ENCODE results near the gene TMEM74B.
"Not testable (repeated sequence)": the region's sequence is repeated elsewhere in the genome, so short reads cannot be mapped to it uniquely, and the experiment has no call there.

The TMEM74B gene

DNA sequence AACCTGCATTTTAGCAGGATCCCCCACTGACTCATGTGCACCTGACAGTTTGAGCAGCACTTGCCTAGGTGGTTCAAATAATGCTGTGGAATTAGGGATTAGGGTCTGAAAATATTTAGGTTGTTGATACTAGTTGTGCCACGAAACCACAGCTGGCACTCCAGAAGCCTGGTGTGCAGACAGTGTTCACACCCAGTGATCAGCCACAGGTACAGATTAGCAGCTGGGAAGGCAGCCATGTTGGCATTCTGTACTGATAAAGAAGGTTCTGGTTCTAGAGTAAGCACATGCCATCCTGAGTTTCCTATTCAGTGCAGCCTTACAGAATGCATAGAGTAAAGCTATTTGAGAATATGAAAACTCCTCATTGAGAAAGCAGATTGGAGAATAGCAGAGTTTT, 30.1 kb downstream of the TMEM74B start:
- H3K27ac ChIP-seq = no peak overlapping the region
- TF ChIP-seq, protein P1, sequence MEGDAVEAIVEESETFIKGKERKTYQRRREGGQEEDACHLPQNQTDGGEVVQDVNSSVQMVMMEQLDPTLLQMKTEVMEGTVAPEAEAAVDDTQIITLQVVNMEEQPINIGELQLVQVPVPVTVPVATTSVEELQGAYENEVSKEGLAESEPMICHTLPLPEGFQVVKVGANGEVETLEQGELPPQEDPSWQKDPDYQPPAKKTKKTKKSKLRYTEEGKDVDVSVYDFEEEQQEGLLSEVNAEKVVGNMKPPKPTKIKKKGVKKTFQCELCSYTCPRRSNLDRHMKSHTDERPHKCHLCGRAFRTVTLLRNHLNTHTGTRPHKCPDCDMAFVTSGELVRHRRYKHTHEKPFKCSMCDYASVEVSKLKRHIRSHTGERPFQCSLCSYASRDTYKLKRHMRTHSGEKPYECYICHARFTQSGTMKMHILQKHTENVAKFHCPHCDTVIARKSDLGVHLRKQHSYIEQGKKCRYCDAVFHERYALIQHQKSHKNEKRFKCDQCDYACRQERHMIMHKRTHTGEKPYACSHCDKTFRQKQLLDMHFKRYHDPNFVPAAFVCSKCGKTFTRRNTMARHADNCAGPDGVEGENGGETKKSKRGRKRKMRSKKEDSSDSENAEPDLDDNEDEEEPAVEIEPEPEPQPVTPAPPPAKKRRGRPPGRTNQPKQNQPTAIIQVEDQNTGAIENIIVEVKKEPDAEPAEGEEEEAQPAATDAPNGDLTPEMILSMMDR (IDR thresholded peaks at IDR 0.05) = no peak
- TF ChIP-seq ZFX (IDR thresholded peaks at IDR 0.05; ENCODE audit: borderline replicate concordance) = no peak

DNA sequence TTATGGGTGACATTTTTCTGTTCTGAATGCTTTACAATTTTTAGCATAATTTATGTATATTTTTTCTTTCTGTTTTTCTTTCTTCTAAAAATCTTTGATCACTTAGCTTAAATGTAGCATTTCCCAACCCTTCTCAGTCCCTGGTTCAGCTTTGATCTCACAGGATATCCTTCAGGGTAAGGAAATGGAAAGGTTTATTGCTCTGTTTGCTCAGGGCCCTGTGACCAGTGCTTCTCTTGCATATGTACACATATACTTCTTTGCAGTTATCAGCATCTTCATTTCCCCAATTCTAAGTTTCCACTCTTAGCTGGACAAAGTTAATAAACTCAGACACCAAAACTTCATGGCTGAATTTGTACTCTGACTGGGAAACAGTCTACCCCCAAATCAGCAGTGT, 30.6 kb downstream of the TMEM74B start:
- TF ChIP-seq, protein P1 (IDR thresholded peaks at IDR 0.05) = no peak
- TF ChIP-seq ZFX (IDR thresholded peaks at IDR 0.05; ENCODE audit: borderline replicate concordance) = no peak
- no peak overlapping the region for H3K27ac ChIP-seq

DNA sequence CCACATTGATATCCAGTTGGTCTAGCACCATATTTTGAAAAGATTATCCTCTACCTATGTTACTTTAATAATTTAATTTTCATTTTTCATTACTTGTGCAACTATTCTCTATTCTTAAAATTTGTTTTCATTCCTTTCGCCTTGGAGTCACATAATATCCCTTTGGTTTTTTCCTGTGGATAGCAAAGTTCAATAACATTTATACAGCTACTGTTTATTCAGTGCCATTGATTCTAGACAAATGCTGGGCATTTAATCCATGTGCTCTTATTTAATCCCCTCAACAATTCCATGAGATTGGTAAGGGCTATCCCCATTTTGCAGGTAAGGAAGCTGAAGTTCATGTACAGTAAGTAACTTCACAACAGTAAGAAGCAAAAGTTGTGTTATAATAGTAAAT, 33.8 kb downstream of the TMEM74B start:
- H3K27ac ChIP-seq = no peak overlapping the region
- no peak for TF ChIP-seq ZFX (IDR thresholded peaks at IDR 0.05; ENCODE audit: borderline replicate concordance)
- TF ChIP-seq, protein P1 (IDR thresholded peaks at IDR 0.05) = no peak

DNA sequence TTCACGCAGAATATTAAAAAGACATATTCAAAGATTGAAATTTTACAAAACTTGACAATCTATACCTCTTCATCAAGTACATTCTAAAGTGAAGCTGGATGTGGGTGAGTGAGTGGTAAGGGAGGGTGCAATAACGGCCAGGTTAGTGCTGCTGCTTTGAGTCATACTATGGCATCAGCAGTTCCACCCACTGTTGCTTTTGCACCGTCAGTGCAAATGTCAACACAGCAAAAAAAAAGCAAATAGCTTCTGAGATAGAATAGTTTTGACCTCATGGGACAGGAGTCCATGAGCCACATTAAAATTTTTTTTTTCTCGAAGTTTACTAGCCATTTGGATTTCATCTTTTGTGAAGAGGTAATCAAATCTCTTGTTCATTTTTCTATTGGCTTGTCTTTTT, 34.6 kb downstream of the TMEM74B start:
- no peak for TF ChIP-seq ZFX (IDR thresholded peaks at IDR 0.05; ENCODE audit: borderline replicate concordance)
- TF ChIP-seq, protein P1 (IDR thresholded peaks at IDR 0.05) = no peak
- H3K27ac ChIP-seq = no peak overlapping the region

DNA sequence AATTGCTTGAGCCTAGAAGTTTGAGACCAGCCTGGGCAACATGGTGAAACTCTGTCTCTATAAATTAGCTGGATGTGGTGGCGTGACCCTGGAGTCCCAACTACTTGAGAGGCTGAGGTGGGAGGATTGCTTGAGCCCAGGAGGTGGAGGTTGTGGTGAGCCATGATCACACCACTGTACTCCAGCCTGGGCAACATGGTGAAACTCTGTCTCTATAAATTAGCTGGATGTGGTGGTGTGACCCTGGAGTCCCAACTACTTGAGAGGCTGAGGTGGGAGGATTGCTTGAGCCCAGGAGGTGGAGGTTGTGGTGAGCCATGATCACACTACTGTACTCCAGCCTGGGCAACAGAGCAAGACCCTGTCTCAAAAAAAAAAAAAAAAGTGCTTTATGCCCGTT, 35.0 kb downstream of the TMEM74B start:
- H3K27ac ChIP-seq = not testable (repeated sequence)

DNA sequence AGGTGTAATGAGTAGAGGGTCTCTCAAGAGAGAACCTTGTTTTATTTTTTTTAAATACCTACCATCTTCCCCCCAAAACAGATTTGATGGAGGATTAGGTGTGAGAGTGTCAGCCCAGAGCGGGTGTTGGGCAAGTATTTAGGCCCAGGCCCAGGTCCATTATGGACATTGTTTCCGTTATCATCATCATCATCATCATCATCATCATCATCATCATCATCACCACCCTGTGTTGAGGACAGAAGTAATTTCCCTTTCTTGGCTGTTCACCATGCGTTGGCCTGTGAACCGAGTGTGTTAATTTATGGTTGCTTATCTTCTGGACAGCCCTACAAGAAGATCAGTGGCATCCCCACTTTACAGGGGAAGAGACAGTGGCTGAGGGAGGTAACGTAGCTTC, 37.8 kb downstream of the TMEM74B start:
- H3K27ac ChIP-seq = no peak overlapping the region
- TF ChIP-seq ZFX (IDR thresholded peaks at IDR 0.05; ENCODE audit: borderline replicate concordance) = no peak
- TF ChIP-seq, protein P1 (IDR thresholded peaks at IDR 0.05) = no peak

DNA sequence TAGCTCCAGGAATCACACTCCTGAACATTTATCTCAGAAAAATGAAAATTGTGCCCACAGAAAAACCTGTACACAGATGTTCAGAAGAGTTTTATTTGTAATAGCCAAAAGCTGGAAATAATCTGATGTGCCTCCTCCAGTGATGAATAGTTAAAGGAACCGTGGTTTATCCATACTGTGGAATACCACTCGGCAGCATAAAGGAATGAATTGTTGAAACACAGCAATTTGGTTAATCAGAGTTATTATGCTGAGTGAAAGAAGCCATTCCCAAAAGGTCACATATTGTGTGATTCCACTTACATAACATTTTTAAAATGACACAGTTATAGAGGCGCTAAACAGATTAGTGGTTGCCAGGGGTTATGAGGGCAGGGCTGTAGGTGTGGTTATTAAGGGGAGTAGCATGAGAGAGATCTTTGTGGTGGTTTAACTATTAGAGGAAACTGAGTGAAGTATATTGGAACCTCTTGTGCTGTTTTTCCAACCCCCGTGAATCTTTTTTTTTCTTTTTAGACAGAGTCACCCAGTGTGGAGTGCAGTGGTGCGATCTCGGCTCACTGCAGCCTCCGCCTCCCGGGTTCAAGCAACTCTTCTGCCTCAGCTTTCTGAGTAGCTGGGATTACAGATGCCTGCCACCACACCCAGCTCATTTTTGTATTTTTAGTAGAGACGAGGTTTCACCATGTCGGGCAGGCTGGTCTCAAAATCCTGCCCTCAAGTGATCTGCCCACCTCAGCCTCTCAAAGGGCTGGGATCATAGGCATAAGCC, 40.2 kb downstream of the TMEM74B start:
- H3K27ac ChIP-seq = no peak overlapping the region
- TF ChIP-seq, protein P1 (IDR thresholded peaks at IDR 0.05) = no peak
- TF ChIP-seq ZFX (IDR thresholded peaks at IDR 0.05; ENCODE audit: borderline replicate concordance) = no peak

DNA sequence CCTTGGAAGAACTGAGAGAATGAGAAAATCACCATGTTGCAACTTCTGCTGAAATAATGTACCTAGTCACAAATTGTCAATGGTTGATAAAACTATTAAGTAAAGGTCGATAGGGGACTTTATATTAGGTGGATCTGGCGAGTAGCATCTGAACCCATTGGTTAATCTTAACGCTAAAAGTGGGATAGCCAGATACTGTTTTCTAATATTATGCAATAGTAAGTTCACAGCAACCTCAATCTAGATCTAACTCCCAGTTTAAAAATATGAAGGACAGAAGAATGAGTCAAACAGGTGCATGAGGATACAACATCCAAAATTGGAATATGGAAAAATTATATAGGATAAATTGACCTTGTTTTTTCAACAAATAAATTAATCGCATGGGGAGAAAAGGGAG, 47.5 kb downstream of the TMEM74B start:
- no peak overlapping the region for H3K27ac ChIP-seq
- no peak for TF ChIP-seq ZFX (IDR thresholded peaks at IDR 0.05; ENCODE audit: borderline replicate concordance)
- TF ChIP-seq, protein P1 (IDR thresholded peaks at IDR 0.05) = no peak
